AG04450 (cell line): ENCODE data around the gene DDX31. TPM values are rescaled to one million over a fixed set of nuclear protein-coding genes. Genes with fewer than 3 reads are reported as not detected.
A peak's percentile ranks its signal among the peaks of the same experiment; 100 is the strongest.

ENCODE experiments used
- CTCF ChIA-PET: fragments of 300-600, 350-600 bp; formaldehyde crosslinking; extraction: SDS; loops from one replicate; lab custom pipeline; 2022; ENCODE audit warnings: antibody characterized with exemption, inconsistent platforms; lab: Charles Lee
- POLR2A ChIA-PET: fragments of 350-600 bp; formaldehyde crosslinking; extraction: SDS; loops from one replicate; lab custom pipeline; 2021; ENCODE audit warnings: antibody characterized with exemption, inconsistent platforms; lab: Yijun Ruan, JAX
- DNase-seq: peaks from one replicate; pipeline ENCODE4 v3.0.0-alpha.2; 2011; ENCODE audit warnings: low read depth, low spot score
- H3K27ac ChIP-seq: one replicate; pipeline ENCODE4 v1.5.1; 2012; ENCODE audit warnings: low read depth, low read length, control low read depth
- H3K27me3 ChIP-seq: one replicate; pipeline ENCODE4 v1.6.0; 2012; ENCODE audit warnings: low read length; ENCODE audit not compliant: control insufficient read depth, insufficient read depth
- H3K4me3 ChIP-seq: 2 replicates; pipeline ENCODE4 v1.5.1; 2011; ENCODE audit warnings: mild to moderate bottlenecking, low read depth, low read length, control low read depth
- H3K9me3 ChIP-seq: 2 replicates; pipeline ENCODE4 v1.5.1; 2012; ENCODE audit warnings: low read length; ENCODE audit not compliant: control insufficient read depth, insufficient read depth
- polyA plus RNA-seq: library from polyadenylated mRNA; depleted of rRNA; stranded (reverse); fragments of >200 nt; gene quantifications from 2 replicates; pipeline ENCODE4 v1.2.3, GENCODE V29; 2011
- TF ChIP-seq, protein P1 (sequence below): IDR thresholded peaks from 2 replicates; pipeline ENCODE4 v1.5.1; 2011; ENCODE audit warnings: low read depth, low read length, control low read depth, inconsistent platforms

DDX31 gene
- polyA plus RNA-seq, 1 experiment, result 12.2 TPM

DNA sequence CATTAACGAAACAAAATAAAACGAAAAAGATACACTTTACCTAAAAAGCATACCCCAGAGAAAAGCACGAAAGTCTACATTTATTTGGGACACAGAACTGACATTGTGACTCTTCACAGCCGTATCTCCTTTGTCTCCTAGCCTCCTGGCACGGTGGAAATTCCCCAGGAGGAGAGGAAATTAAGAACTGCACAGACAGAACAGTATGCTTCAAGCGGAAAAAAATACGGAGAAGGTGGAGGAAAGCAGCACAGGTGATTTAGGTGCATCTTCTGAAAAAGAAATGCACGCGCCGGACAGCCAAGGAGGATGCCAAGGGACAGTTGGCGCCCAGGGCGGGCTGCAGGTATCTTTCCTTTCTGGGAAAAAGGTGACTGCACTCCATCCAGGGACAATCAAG is 32.0 kb downstream of the DDX31 start:
- DNase-seq, result no peak
- Histone ChIP-seq H3K9me3 (no peaks in the 10 kb centered on the region), H3K27me3 (no peaks in the 10 kb centered on the region), H3K4me3 (no peak overlapping the region), H3K27ac (no peak overlapping the region)
- ChIA-PET CTCF (no interaction called here), POLR2A (no interaction called here)
- TF ChIP-seq, protein P1, sequence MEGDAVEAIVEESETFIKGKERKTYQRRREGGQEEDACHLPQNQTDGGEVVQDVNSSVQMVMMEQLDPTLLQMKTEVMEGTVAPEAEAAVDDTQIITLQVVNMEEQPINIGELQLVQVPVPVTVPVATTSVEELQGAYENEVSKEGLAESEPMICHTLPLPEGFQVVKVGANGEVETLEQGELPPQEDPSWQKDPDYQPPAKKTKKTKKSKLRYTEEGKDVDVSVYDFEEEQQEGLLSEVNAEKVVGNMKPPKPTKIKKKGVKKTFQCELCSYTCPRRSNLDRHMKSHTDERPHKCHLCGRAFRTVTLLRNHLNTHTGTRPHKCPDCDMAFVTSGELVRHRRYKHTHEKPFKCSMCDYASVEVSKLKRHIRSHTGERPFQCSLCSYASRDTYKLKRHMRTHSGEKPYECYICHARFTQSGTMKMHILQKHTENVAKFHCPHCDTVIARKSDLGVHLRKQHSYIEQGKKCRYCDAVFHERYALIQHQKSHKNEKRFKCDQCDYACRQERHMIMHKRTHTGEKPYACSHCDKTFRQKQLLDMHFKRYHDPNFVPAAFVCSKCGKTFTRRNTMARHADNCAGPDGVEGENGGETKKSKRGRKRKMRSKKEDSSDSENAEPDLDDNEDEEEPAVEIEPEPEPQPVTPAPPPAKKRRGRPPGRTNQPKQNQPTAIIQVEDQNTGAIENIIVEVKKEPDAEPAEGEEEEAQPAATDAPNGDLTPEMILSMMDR, result no peak

DNA sequence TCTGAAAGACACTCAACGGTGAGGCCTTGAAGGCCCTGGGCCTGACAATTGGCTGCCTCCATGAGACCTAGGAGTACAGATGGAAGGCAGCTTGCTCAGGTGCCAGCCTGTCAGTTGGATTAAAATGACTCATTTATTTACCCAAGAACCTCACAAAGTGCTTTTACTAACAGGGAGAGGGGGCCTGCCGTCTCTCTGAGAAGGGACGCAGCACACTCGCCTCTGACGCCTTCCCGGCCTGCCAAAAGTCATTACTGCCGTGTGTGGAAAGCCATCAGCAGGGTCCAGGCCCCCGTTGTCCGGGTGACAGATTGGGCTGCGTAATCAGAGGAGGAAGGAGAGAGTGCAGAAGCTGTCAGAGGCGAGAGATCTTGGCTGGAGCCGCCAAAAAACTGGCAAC is 32.4 kb downstream of the DDX31 start:
- ChIA-PET CTCF (no interaction called here), POLR2A (no interaction called here)
- Histone ChIP-seq H3K9me3 (no peaks in the 10 kb centered on the region), H3K27ac (no peak overlapping the region), H3K27me3 (no peaks in the 10 kb centered on the region), H3K4me3 (no peak overlapping the region)
- no peak for DNase-seq
- TF ChIP-seq, protein P1, result no peak

DNA sequence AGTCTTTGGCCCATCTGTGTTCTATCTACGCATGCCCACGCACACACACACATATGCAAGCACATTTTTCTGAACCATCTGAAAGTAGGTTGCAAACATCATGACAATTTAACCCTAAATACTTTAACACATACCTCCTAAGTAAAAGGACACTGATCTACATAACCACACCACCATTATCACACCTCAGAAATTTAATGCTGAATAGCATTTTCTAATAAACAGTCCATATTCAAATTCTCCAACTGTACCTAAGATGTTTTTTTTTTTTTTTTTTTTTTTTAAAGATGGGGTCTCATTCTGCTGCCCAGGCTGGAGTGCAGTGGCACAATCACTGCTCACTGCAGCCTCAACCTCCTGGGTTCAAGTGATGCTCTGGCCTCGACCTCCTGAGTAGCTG is 35.5 kb downstream of the DDX31 start:
- Histone ChIP-seq H3K4me3 (no peak overlapping the region), H3K27me3 (no peaks in the 10 kb centered on the region), H3K9me3 (no peaks in the 10 kb centered on the region), H3K27ac (no peak overlapping the region)
- ChIA-PET POLR2A (no interaction called here), CTCF (no interaction called here)
- no peak for DNase-seq
- TF ChIP-seq, protein P1, result no peak

DNA sequence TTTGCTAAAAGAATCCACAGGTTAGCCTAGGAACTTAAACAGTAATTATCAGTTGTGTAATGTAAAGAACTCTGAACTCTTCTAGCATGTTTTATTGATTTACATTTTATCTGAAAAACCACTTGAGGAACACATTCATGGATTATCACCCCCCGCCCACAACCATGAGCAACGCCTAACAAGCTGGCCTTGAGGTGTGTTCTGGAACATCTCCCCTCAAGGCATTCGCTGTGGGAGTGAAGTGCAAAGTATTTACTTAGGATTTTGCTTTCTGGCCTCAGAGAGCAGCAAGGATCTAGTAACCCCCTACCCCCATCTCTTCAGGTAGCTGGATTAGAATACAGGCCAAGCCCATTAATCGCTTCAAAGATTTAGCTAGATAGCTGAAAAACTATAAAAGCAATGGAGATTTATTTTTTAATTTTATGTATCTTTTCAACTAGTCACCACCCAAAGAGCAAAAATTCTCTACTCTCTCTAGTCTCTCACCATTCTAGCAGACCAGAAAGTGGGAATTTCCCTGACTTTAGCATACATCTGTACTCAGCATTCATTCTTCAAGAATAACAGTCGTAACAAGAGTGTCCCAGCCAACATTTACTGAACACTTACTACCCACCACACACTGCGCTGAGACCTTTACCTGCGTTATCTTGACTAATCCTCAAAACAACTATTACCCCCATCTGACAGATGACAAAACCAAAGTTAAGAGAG is 37.2 kb downstream of the DDX31 start:
- Histone ChIP-seq H3K27me3 (no peaks in the 10 kb centered on the region), H3K27ac (no peak overlapping the region), H3K9me3 (no peaks in the 10 kb centered on the region), H3K4me3 (no peak overlapping the region)
- ChIA-PET CTCF (interaction anchor here (1.2 kb wide), 1 partner anchor 11 kb away, joined by 3 read pairs; no protein-coding TSS in a partner anchor), POLR2A (no interaction called here)
- DNase-seq, result no peak
- TF ChIP-seq, protein P1, result no peak

DNA sequence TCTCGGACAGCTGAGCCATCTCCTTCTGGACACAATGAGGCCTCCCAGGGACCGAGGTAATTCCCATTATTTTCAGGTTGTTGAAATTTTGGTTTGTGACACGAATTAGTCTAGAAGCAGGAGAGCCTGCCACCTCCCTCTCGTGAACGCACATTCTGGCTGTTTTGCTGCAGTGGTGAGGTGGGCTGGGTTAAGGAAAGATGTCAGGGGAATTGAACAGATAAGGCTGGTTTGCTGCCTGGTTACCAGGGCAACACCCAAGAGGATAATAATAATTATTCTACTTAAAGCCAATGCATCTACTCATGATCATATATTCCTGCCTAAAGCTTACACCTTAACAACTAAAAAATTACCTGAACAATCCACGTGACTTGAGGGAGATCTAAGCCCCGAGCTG is 38.1 kb downstream of the DDX31 start:
- TF ChIP-seq, protein P1, result no peak
- no peak for DNase-seq
- H3K27ac ChIP-seq, result peak overlapping the region; percentile 31
- no peak overlapping the region for H3K4me3 ChIP-seq
- no peaks in the 10 kb centered on the region for H3K9me3 ChIP-seq
- ChIA-PET CTCF (no interaction called here), POLR2A (no interaction called here)
- no peaks in the 10 kb centered on the region for H3K27me3 ChIP-seq
